Cardiac fibroblast (primary cell): ENCODE data around the gene OR5B21.
A peak's percentile ranks its signal among the peaks of the same experiment; 100 is the strongest.

Source experiments
- DNase-seq, 2 donors: peaks; one replicate each; pipeline versions ENCODE4 v3.0.0 to v3.0.0-alpha.2; 2010; ENCODE audit warnings: low read depth in 2 of 2
- H3K4me3 ChIP-seq, 2 donors: replicated peaks in 1 of 2; 1 replicate in 1 of 2; 2 replicates in 1 of 2; pipeline ENCODE4 v1.5.1; 2011; ENCODE audit warnings: low read depth in 2 of 2, low read length in 2 of 2, mild to moderate bottlenecking in 2 of 2, moderate library complexity in 1 of 2
- CTCF ChIP-seq: IDR thresholded peaks from one replicate; pipeline ENCODE4 v1.5.1; 2011; ENCODE audit warnings: low read depth, mild to moderate bottlenecking, low read length, inconsistent platforms

OR5B21 gene

GRCh38 chr11:58525037-58525614 is 17.2 kb upstream of the OR5B21 start:
- no peak for TF ChIP-seq CTCF
- peak in 1 of 2 donors; percentile 7 for DNase-seq
- no peak overlapping the region for H3K4me3 ChIP-seq

GRCh38 chr11:58524232-58525036 is 16.5 kb upstream of the OR5B21 start:
- peak; percentile 92 to 93 for DNase-seq
- H3K4me3 ChIP-seq = peak overlapping the region in 1 of 2 donors; percentile 2

GRCh38 chr11:58513747-58514367 is 6.0 kb upstream of the OR5B21 start:
- no peak overlapping the region for H3K4me3 ChIP-seq
- peak; percentile 76 to 86 for DNase-seq
- peak; percentile 64 for TF ChIP-seq CTCF

More at GRCh38 chr11:58524232-58525036, 16.5 kb upstream of the OR5B21 start:
- TF ChIP-seq CTCF = peak; percentile 92

GRCh38 chr11:58511636-58512035 is 3.7 kb upstream of the OR5B21 start:
- DNase-seq = no peak
- TF ChIP-seq CTCF = no peak

GRCh38 chr11:58509748-58510147 is 1.8 kb upstream of the OR5B21 start:
- no peak overlapping the region for H3K4me3 ChIP-seq
- no peak for TF ChIP-seq CTCF

More at GRCh38 chr11:58511636-58512035, 3.7 kb upstream of the OR5B21 start:
- no peak overlapping the region for H3K4me3 ChIP-seq

GRCh38 chr11:58508814-58509213 is 909 bp upstream of the OR5B21 start:
- no peak for DNase-seq
- no peak overlapping the region for H3K4me3 ChIP-seq
- TF ChIP-seq CTCF = no peak

More at GRCh38 chr11:58509748-58510147, 1.8 kb upstream of the OR5B21 start:
- DNase-seq = no peak
